ENCODE results near the gene EFCC1. TPM values are rescaled to one million over a fixed set of nuclear protein-coding genes. Genes with fewer than 3 reads are reported as not detected.

Gene EFCC1
- total RNA-seq, 1 experiment from 2014 or later: 1.0 TPM

DNA sequence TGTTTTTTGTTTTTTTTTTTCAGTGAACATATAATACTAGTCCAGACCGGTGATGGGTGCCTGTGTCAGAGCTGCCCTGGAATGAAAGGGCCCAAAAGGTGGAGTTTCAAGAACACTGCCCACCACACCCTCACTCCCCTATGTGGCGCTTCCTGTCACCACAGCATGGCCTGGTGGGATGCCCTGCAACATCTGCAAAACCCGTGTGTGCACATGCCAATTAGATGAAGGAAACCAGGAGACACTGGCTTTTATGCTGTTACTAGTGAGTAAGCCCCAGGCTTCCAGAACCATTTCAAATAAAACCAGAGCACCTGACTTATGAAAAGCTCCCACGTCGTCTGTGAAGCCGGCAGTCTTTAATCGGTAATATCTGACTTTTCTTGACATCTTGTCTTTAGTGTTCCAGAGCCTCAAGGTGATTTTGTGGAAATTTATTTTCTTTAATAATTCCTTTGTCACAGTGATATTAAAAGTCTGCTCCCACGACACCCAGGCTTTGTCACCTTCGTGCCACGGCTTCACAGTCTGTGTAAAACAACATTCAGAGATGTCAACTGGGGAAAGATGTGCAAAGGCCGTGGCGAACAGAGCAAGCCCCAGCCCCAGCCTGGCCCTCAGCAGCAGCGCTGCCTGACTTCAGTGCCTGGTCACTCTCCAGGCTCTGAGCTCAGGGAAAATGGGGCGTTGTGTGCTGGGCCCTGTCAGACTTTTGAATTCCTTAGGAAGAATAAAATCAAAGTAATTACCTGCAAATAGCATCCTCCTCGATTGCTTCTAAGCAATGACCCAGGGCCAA is 13.6 kb upstream of the EFCC1 start (continued):
- TF ChIP-seq, protein P1, sequence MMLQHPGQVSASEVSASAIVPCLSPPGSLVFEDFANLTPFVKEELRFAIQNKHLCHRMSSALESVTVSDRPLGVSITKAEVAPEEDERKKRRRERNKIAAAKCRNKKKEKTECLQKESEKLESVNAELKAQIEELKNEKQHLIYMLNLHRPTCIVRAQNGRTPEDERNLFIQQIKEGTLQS (IDR thresholded peaks at IDR 0.05): no peak
- TF ChIP-seq, protein P2, sequence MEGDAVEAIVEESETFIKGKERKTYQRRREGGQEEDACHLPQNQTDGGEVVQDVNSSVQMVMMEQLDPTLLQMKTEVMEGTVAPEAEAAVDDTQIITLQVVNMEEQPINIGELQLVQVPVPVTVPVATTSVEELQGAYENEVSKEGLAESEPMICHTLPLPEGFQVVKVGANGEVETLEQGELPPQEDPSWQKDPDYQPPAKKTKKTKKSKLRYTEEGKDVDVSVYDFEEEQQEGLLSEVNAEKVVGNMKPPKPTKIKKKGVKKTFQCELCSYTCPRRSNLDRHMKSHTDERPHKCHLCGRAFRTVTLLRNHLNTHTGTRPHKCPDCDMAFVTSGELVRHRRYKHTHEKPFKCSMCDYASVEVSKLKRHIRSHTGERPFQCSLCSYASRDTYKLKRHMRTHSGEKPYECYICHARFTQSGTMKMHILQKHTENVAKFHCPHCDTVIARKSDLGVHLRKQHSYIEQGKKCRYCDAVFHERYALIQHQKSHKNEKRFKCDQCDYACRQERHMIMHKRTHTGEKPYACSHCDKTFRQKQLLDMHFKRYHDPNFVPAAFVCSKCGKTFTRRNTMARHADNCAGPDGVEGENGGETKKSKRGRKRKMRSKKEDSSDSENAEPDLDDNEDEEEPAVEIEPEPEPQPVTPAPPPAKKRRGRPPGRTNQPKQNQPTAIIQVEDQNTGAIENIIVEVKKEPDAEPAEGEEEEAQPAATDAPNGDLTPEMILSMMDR (IDR thresholded peaks at IDR 0.05 in 2 of 3, conservative IDR thresholded peaks at IDR 0.05 in 1 of 3; ENCODE audit: borderline replicate concordance in 1 of 3, insufficient read depth in 1 of 3, low read depth in 2 of 3, low read length in 2 of 3): no peak
- TF ChIP-seq TCF7L2 (IDR thresholded peaks at IDR 0.05; ENCODE audit: borderline replicate concordance, extremely low read depth, insufficient read depth, insufficient read length) (no peak), SIN3A (IDR thresholded peaks at IDR 0.05; ENCODE audit: low read depth) (no peak)

DNA sequence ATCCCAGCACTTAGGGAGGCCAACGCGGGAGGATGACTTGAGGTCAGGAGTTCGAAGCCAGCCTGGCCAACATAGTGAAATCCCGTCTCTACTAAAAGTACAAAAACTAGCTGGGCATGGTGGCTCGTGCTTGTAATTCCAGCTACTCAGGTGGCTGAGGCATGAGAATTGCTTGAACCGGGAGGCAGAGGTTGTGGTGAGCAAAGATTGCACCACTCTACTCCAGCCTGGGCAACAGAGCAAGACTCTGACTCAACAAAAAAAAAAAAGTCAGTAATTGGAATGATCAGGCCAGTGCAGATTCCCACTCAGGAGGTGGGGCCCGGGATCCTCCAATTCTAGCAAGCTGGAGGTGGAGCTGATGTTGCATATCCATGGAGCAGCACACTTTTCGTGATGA is 12.8 kb upstream of the EFCC1 start:
- Histone ChIP-seq H3K4me1 (ENCODE audit: control insufficient read depth in 1 of 2, insufficient read depth in 2 of 2, low read length in 2 of 2) (no peaks in the 10 kb centered on the region), H2AFZ (ENCODE audit: low read depth, low read length, poor library complexity, severe bottlenecking) (no peak overlapping the region), H3K27me3 (ENCODE audit: insufficient read depth, low read length) (no peaks in the 10 kb centered on the region), H3K79me2 (ENCODE audit: insufficient read depth, low read length) (no peaks in the 10 kb centered on the region), H3K4me2 (ENCODE audit: low read length) (no peak overlapping the region), H3K9me3 (ENCODE audit: control insufficient read depth in 1 of 2, insufficient read depth in 1 of 2, low read depth in 1 of 2, low read length in 2 of 2) (no peaks in the 10 kb centered on the region), H3K27ac (ENCODE audit: low read depth, low read length) (no peak overlapping the region), H3K36me3 (ENCODE audit: control insufficient read depth in 1 of 2, insufficient read depth in 2 of 2, low read length in 2 of 2) (no peaks in the 10 kb centered on the region), H4K20me1 (ENCODE audit: insufficient read depth) (no peaks in the 10 kb centered on the region), H3K9ac (ENCODE audit: low read length) (no peak overlapping the region), H3K4me3 (replicated peaks in 1 of 2; ENCODE audit: low read depth in 1 of 2, low read length in 2 of 2) (no peak overlapping the region), H3K9me2 (ENCODE audit: insufficient read depth) (no peaks in the 10 kb centered on the region)
- CTCF ChIA-PET: interaction anchor here (1.8 kb wide), 1 partner anchor 18 kb away, joined by 9 read pairs; no protein-coding TSS in a partner anchor
- no peak for ATAC-seq
- POLR2A ChIA-PET: no interaction called here
- RAD21 ChIA-PET (ENCODE audit: low non-redundant PET in 1 of 2, low total read pairs in 2 of 2, uncharacterized antibody in 2 of 2, unreplicated experiment in 2 of 2): no interaction called here
- BruUV-seq (replicated peaks): no TSS peak
- intact Hi-C loops (cut with micrococcal nuclease): no loop called here
- no peak for DNase-seq (ENCODE audit: low read depth, low spot score)
- TF ChIP-seq, protein P3, sequence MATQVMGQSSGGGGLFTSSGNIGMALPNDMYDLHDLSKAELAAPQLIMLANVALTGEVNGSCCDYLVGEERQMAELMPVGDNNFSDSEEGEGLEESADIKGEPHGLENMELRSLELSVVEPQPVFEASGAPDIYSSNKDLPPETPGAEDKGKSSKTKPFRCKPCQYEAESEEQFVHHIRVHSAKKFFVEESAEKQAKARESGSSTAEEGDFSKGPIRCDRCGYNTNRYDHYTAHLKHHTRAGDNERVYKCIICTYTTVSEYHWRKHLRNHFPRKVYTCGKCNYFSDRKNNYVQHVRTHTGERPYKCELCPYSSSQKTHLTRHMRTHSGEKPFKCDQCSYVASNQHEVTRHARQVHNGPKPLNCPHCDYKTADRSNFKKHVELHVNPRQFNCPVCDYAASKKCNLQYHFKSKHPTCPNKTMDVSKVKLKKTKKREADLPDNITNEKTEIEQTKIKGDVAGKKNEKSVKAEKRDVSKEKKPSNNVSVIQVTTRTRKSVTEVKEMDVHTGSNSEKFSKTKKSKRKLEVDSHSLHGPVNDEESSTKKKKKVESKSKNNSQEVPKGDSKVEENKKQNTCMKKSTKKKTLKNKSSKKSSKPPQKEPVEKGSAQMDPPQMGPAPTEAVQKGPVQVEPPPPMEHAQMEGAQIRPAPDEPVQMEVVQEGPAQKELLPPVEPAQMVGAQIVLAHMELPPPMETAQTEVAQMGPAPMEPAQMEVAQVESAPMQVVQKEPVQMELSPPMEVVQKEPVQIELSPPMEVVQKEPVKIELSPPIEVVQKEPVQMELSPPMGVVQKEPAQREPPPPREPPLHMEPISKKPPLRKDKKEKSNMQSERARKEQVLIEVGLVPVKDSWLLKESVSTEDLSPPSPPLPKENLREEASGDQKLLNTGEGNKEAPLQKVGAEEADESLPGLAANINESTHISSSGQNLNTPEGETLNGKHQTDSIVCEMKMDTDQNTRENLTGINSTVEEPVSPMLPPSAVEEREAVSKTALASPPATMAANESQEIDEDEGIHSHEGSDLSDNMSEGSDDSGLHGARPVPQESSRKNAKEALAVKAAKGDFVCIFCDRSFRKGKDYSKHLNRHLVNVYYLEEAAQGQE (IDR thresholded peaks at IDR 0.05; ENCODE audit: low read depth): no peak
- TF ChIP-seq RAD21 (IDR thresholded peaks at IDR 0.05; ENCODE audit: low read depth) (no peak), JUND (IDR thresholded peaks at IDR 0.05) (no peak), CEBPB (IDR thresholded peaks at IDR 0.05; ENCODE audit: low read depth) (no peak), ZNF274 (IDR thresholded peaks at IDR 0.05; ENCODE audit: low read depth, low read length) (no peak), EZH2 (IDR thresholded peaks at IDR 0.05) (no peak), TCF7L2 (IDR thresholded peaks at IDR 0.05; ENCODE audit: borderline replicate concordance, extremely low read depth, insufficient read depth, insufficient read length) (no peak), YY1 (IDR thresholded peaks at IDR 0.05; ENCODE audit: extremely low read depth, insufficient replicate concordance, low read depth, low read length) (no peak)
- TF ChIP-seq, protein P4, sequence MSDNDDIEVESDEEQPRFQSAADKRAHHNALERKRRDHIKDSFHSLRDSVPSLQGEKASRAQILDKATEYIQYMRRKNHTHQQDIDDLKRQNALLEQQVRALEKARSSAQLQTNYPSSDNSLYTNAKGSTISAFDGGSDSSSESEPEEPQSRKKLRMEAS (IDR thresholded peaks at IDR 0.05): no peak
- TF ChIP-seq, protein P2 (IDR thresholded peaks at IDR 0.05 in 2 of 3, conservative IDR thresholded peaks at IDR 0.05 in 1 of 3; ENCODE audit: borderline replicate concordance in 1 of 3, insufficient read depth in 1 of 3, low read depth in 2 of 3, low read length in 2 of 3): no peak
